Thyroid gland (tissue), 4 donors: ENCODE results near the gene SLC3A2.

Experiments used
- POLR2A ChIP-seq, 2 donors: fragments of 450-650 bp; IDR thresholded peaks; one replicate each; pipeline ENCODE4 v1.6.1; 2017; ENCODE audit warnings: antibody characterized with exemption in 2 of 2, mild to moderate bottlenecking in 2 of 2, moderate library complexity in 1 of 2
- TF ChIP-seq, protein P1 (sequence below), 6 experiments: fragments of 200-600 bp in 3 of 6; fragments of 450-650 bp in 3 of 6; sonication (generic) in 3 of 6; IDR thresholded peaks; one replicate each; pipeline ENCODE4 v1.5.1; 2016 to 2019; ENCODE audit warnings: antibody characterized with exemption in 6 of 6, mild to moderate bottlenecking in 2 of 6, inconsistent platforms in 1 of 6, moderate library complexity in 1 of 6

DNA sequence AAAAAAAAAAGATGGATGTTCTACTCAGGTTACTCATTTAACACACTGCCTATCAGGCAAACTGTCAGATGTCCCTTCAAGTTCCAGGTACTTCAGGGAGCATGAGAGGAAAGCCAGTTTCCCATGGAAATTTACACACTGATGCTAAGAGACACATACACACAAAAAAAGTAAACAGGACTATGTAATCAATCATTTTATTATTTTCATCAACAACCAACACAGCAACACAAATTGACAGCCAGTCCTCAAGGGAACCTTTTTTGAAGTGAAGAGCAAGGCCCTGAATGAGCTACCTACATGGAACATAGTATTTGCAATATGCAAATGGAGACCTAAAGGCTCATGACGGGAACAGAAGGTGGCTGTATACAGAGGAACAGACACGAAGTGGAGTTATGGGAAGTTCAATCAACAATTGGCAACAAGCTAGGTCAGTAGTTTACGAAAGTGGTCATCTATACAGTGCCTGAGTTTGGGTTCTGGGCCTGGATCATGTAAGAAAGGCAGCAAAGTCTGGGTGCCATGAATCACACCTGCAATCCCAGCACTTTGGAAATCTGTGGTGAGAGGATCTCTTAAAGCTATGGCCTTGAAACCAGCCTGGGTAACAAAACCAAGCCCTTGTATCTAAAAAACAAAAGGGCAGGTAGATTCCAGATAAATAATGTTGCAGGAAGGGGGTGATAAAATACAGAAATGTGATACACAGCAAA is 28.7 kb upstream of the SLC3A2 start:
- TF ChIP-seq, protein P1, sequence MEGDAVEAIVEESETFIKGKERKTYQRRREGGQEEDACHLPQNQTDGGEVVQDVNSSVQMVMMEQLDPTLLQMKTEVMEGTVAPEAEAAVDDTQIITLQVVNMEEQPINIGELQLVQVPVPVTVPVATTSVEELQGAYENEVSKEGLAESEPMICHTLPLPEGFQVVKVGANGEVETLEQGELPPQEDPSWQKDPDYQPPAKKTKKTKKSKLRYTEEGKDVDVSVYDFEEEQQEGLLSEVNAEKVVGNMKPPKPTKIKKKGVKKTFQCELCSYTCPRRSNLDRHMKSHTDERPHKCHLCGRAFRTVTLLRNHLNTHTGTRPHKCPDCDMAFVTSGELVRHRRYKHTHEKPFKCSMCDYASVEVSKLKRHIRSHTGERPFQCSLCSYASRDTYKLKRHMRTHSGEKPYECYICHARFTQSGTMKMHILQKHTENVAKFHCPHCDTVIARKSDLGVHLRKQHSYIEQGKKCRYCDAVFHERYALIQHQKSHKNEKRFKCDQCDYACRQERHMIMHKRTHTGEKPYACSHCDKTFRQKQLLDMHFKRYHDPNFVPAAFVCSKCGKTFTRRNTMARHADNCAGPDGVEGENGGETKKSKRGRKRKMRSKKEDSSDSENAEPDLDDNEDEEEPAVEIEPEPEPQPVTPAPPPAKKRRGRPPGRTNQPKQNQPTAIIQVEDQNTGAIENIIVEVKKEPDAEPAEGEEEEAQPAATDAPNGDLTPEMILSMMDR (IDR thresholded peaks at IDR 0.05): no peak
- no peak for TF ChIP-seq POLR2A (IDR thresholded peaks at IDR 0.05)
